Ishikawa (cell line): ENCODE results near the gene ETFDH.
A peak's percentile ranks its signal among the peaks of the same experiment; 100 is the strongest.

Source experiments
- CEBPB ChIP-seq: IDR thresholded peaks from 2 replicates; pipeline ENCODE4 v1.6.1; 2012
- CREB1 ChIP-seq: IDR thresholded peaks from 2 replicates; pipeline ENCODE4 v1.6.1; 2012; ENCODE audit warnings: low read depth
- EGR1 ChIP-seq: IDR thresholded peaks from 2 replicates; pipeline ENCODE4 v1.6.1; 2012
- EP300 ChIP-seq: IDR thresholded peaks from 2 replicates; pipeline ENCODE4 v1.6.1; 2012; ENCODE audit warnings: borderline replicate concordance
- FOXM1 ChIP-seq: IDR thresholded peaks from 2 replicates; pipeline ENCODE4 v1.6.1; 2012; ENCODE audit warnings: low read depth, borderline replicate concordance
- MAX ChIP-seq: IDR thresholded peaks from 2 replicates; pipeline ENCODE4 v1.6.1; 2012
- NFIC ChIP-seq: IDR thresholded peaks from 2 replicates; pipeline ENCODE4 v1.6.1; 2012
- RAD21 ChIP-seq: IDR thresholded peaks from 2 replicates; pipeline ENCODE4 v1.6.1; 2012; ENCODE audit warnings: low read depth
- REST ChIP-seq: IDR thresholded peaks from 2 replicates; pipeline ENCODE4 v1.6.1; 2012; ENCODE audit warnings: low read depth, mild to moderate bottlenecking
- TAF1 ChIP-seq: IDR thresholded peaks from 2 replicates; pipeline ENCODE4 v1.6.1; 2012; ENCODE audit warnings: low read depth, mild to moderate bottlenecking
- TCF12 ChIP-seq: IDR thresholded peaks from 2 replicates; pipeline ENCODE4 v1.6.1; 2012; ENCODE audit warnings: low read depth
- TEAD4 ChIP-seq: IDR thresholded peaks from 2 replicates; pipeline ENCODE4 v1.6.1; 2012
- YY1 ChIP-seq: IDR thresholded peaks from 2 replicates; pipeline ENCODE4 v1.6.1; 2012; ENCODE audit warnings: low read depth
- ZBTB7A ChIP-seq: IDR thresholded peaks from 2 replicates; pipeline ENCODE4 v1.6.1; 2012; ENCODE audit warnings: low read depth
- TF ChIP-seq, protein P1 (sequence below): IDR thresholded peaks from 2 replicates; pipeline ENCODE4 v1.6.1; 2012

ETFDH gene

GRCh38 chr4:158671915-158672806 is at the start of gene ETFDH:
Gene ETFDH, plus strand, starts transcription at chr4:158672296. Its CDS starts 161 bp downstream, at chr4:158672457.
- TF ChIP-seq FOXM1: peak; percentile 23; the same call in 1 of the 2 replicates
- TF ChIP-seq MAX: peak; percentile 41
- peak; percentile 95 for TF ChIP-seq CEBPB
- TF ChIP-seq TCF12: peak; percentile 46; the same call in 1 of the 2 replicates
- peak; percentile 79 for TF ChIP-seq YY1
- no peak for TF ChIP-seq EP300
- peak; percentile 33; the same call in 1 of the 2 replicates for TF ChIP-seq RAD21
- TF ChIP-seq NFIC: no peak
- peak; percentile 84 for TF ChIP-seq CREB1
- peak; percentile 66 for TF ChIP-seq TAF1
- no peak for TF ChIP-seq REST
- no peak for TF ChIP-seq TEAD4
- TF ChIP-seq, protein P1, sequence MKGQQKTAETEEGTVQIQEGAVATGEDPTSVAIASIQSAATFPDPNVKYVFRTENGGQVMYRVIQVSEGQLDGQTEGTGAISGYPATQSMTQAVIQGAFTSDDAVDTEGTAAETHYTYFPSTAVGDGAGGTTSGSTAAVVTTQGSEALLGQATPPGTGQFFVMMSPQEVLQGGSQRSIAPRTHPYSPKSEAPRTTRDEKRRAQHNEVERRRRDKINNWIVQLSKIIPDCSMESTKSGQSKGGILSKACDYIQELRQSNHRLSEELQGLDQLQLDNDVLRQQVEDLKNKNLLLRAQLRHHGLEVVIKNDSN: peak; percentile 32
- 0 out of 2 replicates have a peak, but pooled peaks have one; percentile 0 for TF ChIP-seq ZBTB7A

DNA sequence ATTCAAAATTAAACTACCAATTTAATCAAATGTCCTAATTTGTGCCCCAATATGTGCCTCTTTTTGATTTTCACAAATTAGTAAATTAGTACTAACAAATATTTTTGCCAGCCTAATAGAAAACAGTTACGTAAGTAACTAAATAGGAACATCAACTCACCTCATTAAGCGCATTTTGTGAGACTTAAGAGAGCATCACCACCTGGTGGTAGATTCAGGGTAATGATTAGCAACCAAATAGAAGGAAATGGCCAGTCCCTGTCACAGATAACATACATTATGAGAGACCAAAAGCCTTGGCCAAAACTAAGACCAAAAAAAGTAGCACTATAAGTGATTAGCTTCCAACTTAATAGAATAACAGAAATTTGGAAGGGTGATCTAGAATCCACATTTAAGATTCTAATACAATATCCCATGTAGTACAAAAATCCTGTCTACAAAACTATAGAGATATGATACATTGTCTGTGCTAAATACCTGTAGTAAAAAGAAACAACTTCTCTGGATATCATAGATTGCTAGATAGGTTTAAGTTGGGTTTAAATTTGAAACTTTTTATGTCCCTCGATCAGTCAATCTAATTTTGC is 47.1 kb upstream of the ETFDH start:
- no peak for TF ChIP-seq CEBPB
- peak; percentile 91 for TF ChIP-seq RAD21

DNA sequence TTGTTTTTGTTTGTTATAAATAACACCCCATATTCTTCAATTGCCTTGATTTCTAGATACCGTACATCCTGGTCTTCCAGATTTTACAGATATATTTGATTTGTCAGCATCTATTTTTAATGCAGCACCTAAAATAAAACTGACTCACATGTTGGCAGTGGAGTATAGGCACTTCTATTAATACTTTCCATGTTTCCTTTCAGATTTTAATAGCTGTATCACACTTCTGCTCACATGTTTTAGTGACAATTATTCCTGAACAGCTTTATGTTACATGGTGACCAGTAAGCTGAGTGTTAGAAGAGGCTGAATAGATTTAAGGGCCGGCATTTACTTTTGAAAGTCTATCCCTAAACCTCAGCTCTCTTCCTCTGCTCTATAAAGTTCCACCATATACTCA is 46.6 kb upstream of the ETFDH start:
- no peak for TF ChIP-seq CREB1
- no peak for TF ChIP-seq RAD21
- no peak for TF ChIP-seq TAF1
- TF ChIP-seq ZBTB7A: no peak
- TF ChIP-seq YY1: no peak
- no peak for TF ChIP-seq EP300
- TF ChIP-seq FOXM1: no peak
- no peak for TF ChIP-seq NFIC
- TF ChIP-seq, protein P1: no peak
- TF ChIP-seq MAX: no peak
- no peak for TF ChIP-seq TEAD4
- TF ChIP-seq EGR1: no peak
- TF ChIP-seq TCF12: no peak
- TF ChIP-seq REST: no peak
- TF ChIP-seq CEBPB: no peak

GRCh38 chr4:158630893-158631292 is 41.2 kb upstream of the ETFDH start:
- TF ChIP-seq, protein P1: no peak
- peak; percentile 12; the same call in 1 of the 2 replicates for TF ChIP-seq NFIC

DNA sequence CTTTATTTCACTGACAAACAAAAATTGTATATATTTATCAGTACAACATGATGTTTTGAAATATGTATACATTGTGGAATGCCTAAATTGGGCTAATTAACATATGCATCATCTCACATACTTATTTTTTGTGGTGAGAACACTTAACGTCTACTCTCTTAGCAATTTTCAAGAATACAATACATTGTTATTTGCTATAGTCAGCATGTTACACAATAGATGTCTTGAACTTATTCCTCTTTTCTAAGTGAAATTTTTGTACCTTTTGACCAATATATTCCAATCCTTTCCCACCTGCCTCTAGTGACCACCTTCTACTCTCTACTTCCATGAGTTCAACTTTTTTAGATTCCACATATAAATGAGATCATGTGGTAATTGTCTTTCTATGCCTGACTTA is 35.5 kb upstream of the ETFDH start:
- TF ChIP-seq REST: no peak
- TF ChIP-seq NFIC: no peak
